Right cardiac atrium (tissue), 5 donors: Measurements from ENCODE around the gene RAX2. TPM values are rescaled to one million over a fixed set of nuclear protein-coding genes. Genes with fewer than 3 reads are reported as not detected.
A peak's percentile ranks its signal among the peaks of the same experiment; 100 is the strongest.

ENCODE experiments used
- ATAC-seq, 2 donors: fragments of 200-7000 bp; cut with Tn5 transposase; one replicate each; pipeline versions ENCODE4 v1.8.0 to v1.9.1; 2020; ENCODE audit warnings: moderate library complexity in 2 of 2, mild to moderate bottlenecking in 1 of 2
- DNase-seq, 3 donors: peaks; one replicate each; pipeline ENCODE4 v3.0.0-alpha.2; 2020
- H3K27ac ChIP-seq: one replicate; pipeline ENCODE4 v1.5.1; 2013; ENCODE audit warnings: mild to moderate bottlenecking, low read length, control low read depth, moderate library complexity
- H3K27me3 ChIP-seq: one replicate; pipeline ENCODE4 v1.6.1; 2013; ENCODE audit not compliant: control insufficient read depth, insufficient read depth
- H3K4me1 ChIP-seq: one replicate; pipeline ENCODE4 v1.6.1; 2013; ENCODE audit warnings: low read length; ENCODE audit not compliant: control insufficient read depth, insufficient read depth
- H3K4me3 ChIP-seq: one replicate; pipeline ENCODE4 v1.5.1; 2013; ENCODE audit warnings: low read length, control low read depth
- H3K9me3 ChIP-seq: one replicate; pipeline ENCODE4 v1.6.1; 2013; ENCODE audit warnings: low read length; ENCODE audit not compliant: control insufficient read depth
- WGBS: extraction: QIAGEN DNeasy Blood & Tissue Kit; methylation state at CpG from one replicate; pipeline ENCODE4 v1.1.7; 2013; 5-methylcytosine and 5-hydroxymethylcytosine counted together
- intact Hi-C, 4 donors: fragments of 100-400 bp; cut with DNase I; formaldehyde crosslinking; loops; one replicate each; pipeline versions ENCODE4 v1.11.0 to v1.14.0; 2022 to 2023
- polyA plus RNA-seq: library from polyadenylated mRNA; stranded (reverse); fragments of 200-250 nt; gene quantifications from one replicate; pipeline ENCODE4 v1.2.3, GENCODE V29; 2013
- total RNA-seq, 4 donors: library from RNA; stranded (reverse); fragmentation: NEBNext Ultra II Directional; extraction: Animal tissue kit (Norgen Biotek cat#: 25700); gene quantifications; one replicate each; pipeline ENCODE4 v1.2.1, GENCODE V29; 2021
- donor health status: healthy with polysubstance abuse.
- donor health status: DM: no; HTN: yes; CAD: no.
- donor health status: DM: no; HTN: no; CAD: no.
- donor health status: DM: no; HTN: yes; CAD: no; lungs with severe emphysema.
- donor health status: DM: yes; HTN: yes; CAD: no.

RAX2 gene
- total and polyA plus RNA-seq, 5 donors, result not detected

GRCh38 chr19:3722443-3723109, 49.5 kb downstream of the RAX2 start:
- no peak overlapping the region for H3K27ac ChIP-seq
- no peaks in the 10 kb centered on the region for H3K9me3 ChIP-seq
- no peak for ATAC-seq
- H3K4me3 ChIP-seq, result no peak overlapping the region
- H3K27me3 ChIP-seq, result no peaks in the 10 kb centered on the region
- intact Hi-C loops, result no loop called here
- DNase-seq, result no peak
- 4% methylated on average over 30 of the region's 30 CpGs for WGBS
- no peaks in the 10 kb centered on the region for H3K4me1 ChIP-seq

GRCh38 chr19:3721887-3722442, 50.1 kb downstream of the RAX2 start:
- Histone ChIP-seq H3K4me3 (peak overlapping the region; percentile 3), H3K9me3 (no peaks in the 10 kb centered on the region), H3K27me3 (no peaks in the 10 kb centered on the region), H3K27ac (no peak overlapping the region), H3K4me1 (no peaks in the 10 kb centered on the region)
- intact Hi-C loops, result no loop called here
- no peak for DNase-seq
- peak in 1 of 2 donors; percentile 11 for ATAC-seq
- WGBS, result 2% methylated on average over 26 of the region's 26 CpGs

GRCh38 chr19:3721131-3721886, 50.7 kb downstream of the RAX2 start:
- Histone ChIP-seq H3K27ac (no peak overlapping the region), H3K4me3 (peak overlapping the region; percentile 3), H3K4me1 (no peaks in the 10 kb centered on the region), H3K27me3 (no peaks in the 10 kb centered on the region), H3K9me3 (no peaks in the 10 kb centered on the region)
- 15% methylated on average over 46 of the region's 46 CpGs for WGBS
- ATAC-seq (peak; percentile 79 to 85), DNase-seq (peak; percentile 82 to 92 (median 88))
- intact Hi-C loops, result no loop called here

- Histone ChIP-seq H3K9me3 (no peaks in the 10 kb centered on the region), H3K27ac (no peak overlapping the region), H3K4me3 (no peak overlapping the region), H3K4me1 (no peaks in the 10 kb centered on the region), H3K27me3 (no peaks in the 10 kb centered on the region)
- intact Hi-C loops, result no loop called here
- DNase-seq (no peak), ATAC-seq (peak; percentile 20 to 32)
- 27% methylated on average over 9 of the region's 9 CpGs for WGBS
Measured at GRCh38 chr19:3720349-3720917, 51.6 kb downstream of the RAX2 start.

DNA sequence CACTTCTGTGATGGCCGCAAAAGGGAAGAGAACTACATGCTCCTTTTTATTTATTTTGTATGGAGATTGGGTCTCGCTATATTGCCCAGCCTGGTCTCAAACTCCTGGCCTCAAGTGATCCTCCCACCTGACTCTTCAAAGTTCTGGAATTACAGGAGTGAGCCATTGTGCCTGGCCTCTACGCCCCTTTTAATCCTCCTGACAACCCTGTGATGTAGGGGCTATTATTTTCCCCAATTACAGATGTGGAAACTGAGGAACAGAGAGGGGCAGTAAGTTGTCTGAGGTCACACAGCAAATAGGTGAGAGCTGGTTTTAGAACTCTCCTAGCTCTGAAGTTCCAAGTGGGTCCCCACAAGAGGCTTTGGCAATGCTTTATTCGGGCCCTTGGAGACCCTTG, 52.2 kb downstream of the RAX2 start:
- Histone ChIP-seq H3K27me3 (no peaks in the 10 kb centered on the region), H3K4me1 (no peaks in the 10 kb centered on the region), H3K9me3 (no peaks in the 10 kb centered on the region), H3K4me3 (no peak overlapping the region), H3K27ac (no peak overlapping the region)
- 85% methylated on average over 4 of the region's 4 CpGs for WGBS
- intact Hi-C loops, result no loop called here
- ATAC-seq, result no peak
- no peak for DNase-seq

Other genes with a start within 250 kb of the RAX2 start
- 1 to 10 TPM in 1 of 4 donors, under 1 TPM in 1, not detected in 2; 0.97 to 1.2 TPM for gene TEKTIP1, start 233.1 kb downstream of the RAX2 start, total RNA-seq
- 0.20 TPM for gene TEKTIP1, start 233.1 kb downstream of the RAX2 start, polyA plus RNA-seq
- gene MFSD12, start 214.6 kb downstream of the RAX2 start, total RNA-seq, result 10 to 100 TPM; 20.6 to 31.7 (median 29.6) TPM
- 21.3 TPM for gene MFSD12, start 214.6 kb downstream of the RAX2 start, polyA plus RNA-seq
- gene HMG20B, start 199.3 kb downstream of the RAX2 start, total RNA-seq, result 10 to 100 TPM; 35.7 to 46.0 (median 36.2) TPM
- gene HMG20B, start 199.3 kb downstream of the RAX2 start, polyA plus RNA-seq, result 50.5 TPM
- 1 to 10 TPM in 2 of 4 donors, under 1 TPM in 2; 0.89 to 2.1 (median 1.2) TPM for gene GIPC3, start 186.8 kb downstream of the RAX2 start, total RNA-seq
- 1.2 TPM for gene GIPC3, start 186.8 kb downstream of the RAX2 start, polyA plus RNA-seq
- 1 to 10 TPM; 1.3 to 2.2 (median 2.0) TPM for gene TBXA2R, start 165.4 kb downstream of the RAX2 start, total RNA-seq
- 1.8 TPM for gene TBXA2R, start 165.4 kb downstream of the RAX2 start, polyA plus RNA-seq
- 10 to 100 TPM; 13.8 to 17.8 (median 14.4) TPM for gene CACTIN, start 145.4 kb downstream of the RAX2 start, total RNA-seq
- gene CACTIN, start 145.4 kb downstream of the RAX2 start, polyA plus RNA-seq, result 13.5 TPM
- gene PIP5K1C, start 71.8 kb downstream of the RAX2 start, total RNA-seq, result 10 to 100 TPM; 38.8 to 48.3 (median 40.4) TPM
- gene PIP5K1C, start 71.8 kb downstream of the RAX2 start, polyA plus RNA-seq, result 31.4 TPM
- not detected for gene TJP3, start 63.8 kb downstream of the RAX2 start, total RNA-seq
- gene TJP3, start 63.8 kb downstream of the RAX2 start, polyA plus RNA-seq, result 0.05 TPM
- 10 to 100 TPM; 10.5 to 14.0 (median 11.8) TPM for gene APBA3, start 10.5 kb downstream of the RAX2 start, total RNA-seq
- gene APBA3, start 10.5 kb downstream of the RAX2 start, polyA plus RNA-seq, result 13.1 TPM
- gene MRPL54, start 9.5 kb downstream of the RAX2 start, total RNA-seq, result 10 to 100 TPM; 62.9 to 78.1 (median 69.4) TPM
- 129 TPM for gene MRPL54, start 9.5 kb downstream of the RAX2 start, polyA plus RNA-seq
- 1 to 10 TPM in 2 of 4 donors, under 1 TPM in 2; 0.51 to 1.8 (median 1.0) TPM for gene MATK, start 14.2 kb upstream of the RAX2 start, total RNA-seq
- 0.36 TPM for gene MATK, start 14.2 kb upstream of the RAX2 start, polyA plus RNA-seq
- under 1 TPM; 0.36 to 0.85 (median 0.65) TPM for gene ZFR2, start 96.8 kb upstream of the RAX2 start, total RNA-seq
- 0.86 TPM for gene ZFR2, start 96.8 kb upstream of the RAX2 start, polyA plus RNA-seq
- gene ATCAY, start 108.5 kb upstream of the RAX2 start, total RNA-seq, result not detected
- gene ATCAY, start 108.5 kb upstream of the RAX2 start, polyA plus RNA-seq, result 0.05 TPM
- 1,000 to 10,000 TPM; 1,114 to 1,487 (median 1,236) TPM for gene NMRK2, start 160.8 kb upstream of the RAX2 start, total RNA-seq
- 1,838 TPM for gene NMRK2, start 160.8 kb upstream of the RAX2 start, polyA plus RNA-seq
- gene DAPK3, start 198.9 kb upstream of the RAX2 start, total RNA-seq, result 100 to 1,000 TPM in 2 of 4 donors, 10 to 100 TPM in 2; 67.8 to 121 (median 93.4) TPM
- 122 TPM for gene DAPK3, start 198.9 kb upstream of the RAX2 start, polyA plus RNA-seq
- 1,000 to 10,000 TPM; 2,000 to 2,630 (median 2,240) TPM for gene EEF2, start 213.2 kb upstream of the RAX2 start, total RNA-seq
- 1,037 TPM for gene EEF2, start 213.2 kb upstream of the RAX2 start, polyA plus RNA-seq
- gene PIAS4, start 235.5 kb upstream of the RAX2 start, total RNA-seq, result 10 to 100 TPM; 11.9 to 13.1 (median 12.5) TPM
- 9.6 TPM for gene PIAS4, start 235.5 kb upstream of the RAX2 start, polyA plus RNA-seq